Kidney epithelial cell (primary cell): ENCODE data around the gene CFAP92. TPM values are rescaled to one million over a fixed set of nuclear protein-coding genes. Genes with fewer than 3 reads are reported as not detected.

Source experiments
- DNase-seq: peaks from one replicate; pipeline ENCODE4 v3.0.0-alpha.2; 2010; ENCODE audit warnings: low read depth
- H3K27me3 ChIP-seq: 2 replicates; pipeline ENCODE4 v1.6.0; 2011; ENCODE audit warnings: low read length; ENCODE audit not compliant: control insufficient read depth, insufficient read depth
- H3K36me3 ChIP-seq: 2 replicates; pipeline ENCODE4 v1.5.1; 2011; ENCODE audit warnings: low read length; ENCODE audit not compliant: control insufficient read depth, insufficient read depth
- H3K4me3 ChIP-seq: 2 replicates; pipeline ENCODE4 v1.5.1; 2011; ENCODE audit warnings: low read depth, mild to moderate bottlenecking, control low read depth, low read length
- total RNA-seq: library from RNA; depleted of rRNA; stranded (reverse); fragments of >200 nt; gene quantifications from 2 replicates; pipeline ENCODE4 v1.2.3, GENCODE V29; 2015
- TF ChIP-seq, protein P1 (sequence below): IDR thresholded peaks from 2 replicates; pipeline ENCODE4 v1.5.1; 2011; ENCODE audit warnings: mild to moderate bottlenecking, moderate library complexity, low read length, control low read depth, inconsistent platforms; ENCODE audit not compliant: insufficient read depth, poor library complexity, severe bottlenecking

Gene CFAP92
- total RNA-seq, 1 donor from 2014 or later = 0.50 TPM

DNA sequence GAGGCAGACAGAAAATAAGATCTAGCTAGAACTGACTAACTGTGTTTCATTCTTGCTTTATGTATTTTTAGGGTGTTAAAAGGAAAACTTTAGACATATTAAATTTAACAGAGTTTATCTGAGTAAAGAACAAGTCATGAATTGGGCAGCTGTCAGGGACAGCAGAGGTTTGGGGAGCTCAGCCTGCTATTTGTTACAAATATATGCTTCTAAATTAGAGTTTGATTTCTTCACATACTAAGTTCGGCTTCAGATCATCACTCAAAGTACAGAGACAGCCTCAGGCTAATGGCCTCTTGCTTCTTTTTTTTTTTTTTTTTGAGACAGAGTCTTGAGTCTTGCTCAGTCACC, 29.1 kb upstream of the CFAP92 start:
- TF ChIP-seq, protein P1, sequence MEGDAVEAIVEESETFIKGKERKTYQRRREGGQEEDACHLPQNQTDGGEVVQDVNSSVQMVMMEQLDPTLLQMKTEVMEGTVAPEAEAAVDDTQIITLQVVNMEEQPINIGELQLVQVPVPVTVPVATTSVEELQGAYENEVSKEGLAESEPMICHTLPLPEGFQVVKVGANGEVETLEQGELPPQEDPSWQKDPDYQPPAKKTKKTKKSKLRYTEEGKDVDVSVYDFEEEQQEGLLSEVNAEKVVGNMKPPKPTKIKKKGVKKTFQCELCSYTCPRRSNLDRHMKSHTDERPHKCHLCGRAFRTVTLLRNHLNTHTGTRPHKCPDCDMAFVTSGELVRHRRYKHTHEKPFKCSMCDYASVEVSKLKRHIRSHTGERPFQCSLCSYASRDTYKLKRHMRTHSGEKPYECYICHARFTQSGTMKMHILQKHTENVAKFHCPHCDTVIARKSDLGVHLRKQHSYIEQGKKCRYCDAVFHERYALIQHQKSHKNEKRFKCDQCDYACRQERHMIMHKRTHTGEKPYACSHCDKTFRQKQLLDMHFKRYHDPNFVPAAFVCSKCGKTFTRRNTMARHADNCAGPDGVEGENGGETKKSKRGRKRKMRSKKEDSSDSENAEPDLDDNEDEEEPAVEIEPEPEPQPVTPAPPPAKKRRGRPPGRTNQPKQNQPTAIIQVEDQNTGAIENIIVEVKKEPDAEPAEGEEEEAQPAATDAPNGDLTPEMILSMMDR = no peak
- no peak for DNase-seq
- H3K27me3 ChIP-seq = peaks cover 19% of the 10 kb centered on the region
- H3K4me3 ChIP-seq = no peak overlapping the region
- no peaks in the 10 kb centered on the region for H3K36me3 ChIP-seq

DNA sequence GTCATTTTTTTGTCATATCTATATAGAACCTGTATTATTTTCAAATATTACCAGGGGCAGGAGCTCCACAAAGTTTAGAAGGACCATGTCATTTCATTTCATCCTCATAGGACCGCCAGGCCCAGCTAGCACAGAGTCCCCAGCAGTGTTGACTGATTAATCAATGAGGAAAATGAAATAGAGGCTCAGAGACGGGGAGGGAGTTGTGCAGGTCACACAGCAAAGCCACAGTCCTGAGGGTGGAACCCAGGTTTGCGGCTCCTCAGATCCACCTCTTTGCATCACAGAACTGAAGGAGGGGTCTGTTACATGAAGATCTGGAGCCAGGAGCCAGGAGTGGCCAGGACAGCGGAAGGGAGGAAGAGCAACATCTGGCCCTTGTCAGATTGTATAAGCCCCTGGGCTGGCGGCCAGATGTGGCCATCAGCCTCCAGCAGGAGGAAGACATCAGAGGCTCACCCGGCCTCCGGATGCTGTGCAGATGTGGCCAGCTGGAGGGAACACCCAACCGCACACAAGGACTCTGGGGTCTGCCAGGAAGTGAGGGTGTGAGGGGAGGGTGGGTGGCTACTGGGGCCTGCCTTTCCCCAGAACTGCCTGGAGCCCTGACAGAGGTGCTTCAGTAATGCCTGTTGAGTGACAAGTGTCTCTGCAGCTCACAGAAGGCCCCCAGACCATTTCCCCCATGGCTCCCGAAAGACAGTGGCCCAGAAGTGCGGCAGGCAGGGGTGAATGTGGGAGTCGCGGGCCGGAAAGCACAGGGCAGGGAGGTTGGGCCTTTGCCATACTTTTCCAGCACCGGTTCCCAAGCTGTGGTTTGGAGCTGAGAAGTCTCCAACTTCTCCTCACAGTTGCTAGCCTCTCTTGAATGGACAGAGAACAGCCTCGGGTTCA, 28.5 kb upstream of the CFAP92 start:
- no peaks in the 10 kb centered on the region for H3K36me3 ChIP-seq
- TF ChIP-seq, protein P1 = no peak
- no peak for DNase-seq
- H3K4me3 ChIP-seq = no peak overlapping the region
- peaks cover 19% of the 10 kb centered on the region for H3K27me3 ChIP-seq

DNA sequence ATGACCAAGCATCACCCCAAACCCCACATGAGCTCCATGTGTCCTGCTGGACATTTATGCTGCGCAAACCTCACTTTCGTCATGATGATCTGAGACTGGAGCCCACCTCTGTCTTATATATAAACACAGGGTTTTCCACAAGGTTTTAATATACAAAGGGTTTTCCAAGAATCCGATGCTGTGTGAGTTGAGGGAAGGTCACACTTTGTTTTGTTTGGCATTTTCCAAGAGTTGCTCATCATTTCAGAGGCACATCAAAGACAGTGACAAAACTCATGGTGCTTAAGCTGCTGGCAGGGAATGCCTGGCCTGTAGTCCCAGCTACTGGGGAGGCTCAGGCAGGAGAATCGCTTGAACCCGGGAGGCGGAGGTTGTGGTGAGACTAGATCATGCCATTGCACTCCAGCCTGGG, 27.3 kb upstream of the CFAP92 start:
- TF ChIP-seq, protein P1 = no peak
- peaks cover 19% of the 10 kb centered on the region for H3K27me3 ChIP-seq
- DNase-seq = no peak
- no peak overlapping the region for H3K4me3 ChIP-seq
- no peaks in the 10 kb centered on the region for H3K36me3 ChIP-seq

DNA sequence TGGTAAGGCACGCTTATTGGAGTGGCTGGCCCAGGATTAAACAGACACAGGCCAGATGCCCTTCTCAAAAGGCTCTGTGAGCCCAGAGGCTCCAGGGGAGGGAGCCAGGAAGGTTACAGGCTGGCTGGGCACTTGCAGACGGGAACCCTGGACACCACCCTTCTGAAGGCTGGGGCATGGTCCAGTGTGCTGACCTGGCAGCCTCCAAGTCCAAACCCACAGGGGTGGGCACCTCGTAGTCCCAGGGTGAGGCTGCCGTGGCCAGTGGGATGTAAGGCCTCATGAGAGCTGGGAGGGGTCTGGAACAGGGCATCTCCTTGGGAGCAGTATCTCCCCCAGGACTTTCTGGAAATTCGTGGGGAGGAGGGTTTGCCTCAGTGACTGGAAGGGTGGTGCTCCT, 26.8 kb upstream of the CFAP92 start:
- Histone ChIP-seq H3K27me3 (peaks cover 19% of the 10 kb centered on the region), H3K4me3 (no peak overlapping the region), H3K36me3 (no peaks in the 10 kb centered on the region)
- TF ChIP-seq, protein P1 = no peak
- DNase-seq = no peak

DNA sequence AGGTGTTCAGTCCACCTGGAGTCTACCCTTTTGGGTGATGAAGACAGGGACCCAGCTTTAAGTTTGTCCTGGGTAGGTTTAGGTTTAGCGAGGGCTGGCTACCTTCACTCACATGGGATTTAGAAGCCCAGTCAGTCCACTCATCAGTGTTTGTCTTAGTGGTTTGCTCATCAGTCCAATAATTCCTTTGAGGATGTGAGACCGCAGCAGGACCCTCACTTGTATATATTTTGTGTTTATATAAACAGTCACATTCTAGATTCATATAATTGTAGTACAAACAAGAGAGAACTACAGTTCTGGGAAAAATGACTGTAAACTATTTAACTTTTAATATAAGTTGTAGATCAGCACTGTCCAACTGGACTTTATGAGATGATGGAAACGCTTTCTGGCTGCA, 25.4 kb upstream of the CFAP92 start:
- Histone ChIP-seq H3K27me3 (peaks cover 10% of the 10 kb centered on the region), H3K4me3 (no peak overlapping the region), H3K36me3 (no peaks in the 10 kb centered on the region)
- no peak for DNase-seq
- TF ChIP-seq, protein P1 = no peak

DNA sequence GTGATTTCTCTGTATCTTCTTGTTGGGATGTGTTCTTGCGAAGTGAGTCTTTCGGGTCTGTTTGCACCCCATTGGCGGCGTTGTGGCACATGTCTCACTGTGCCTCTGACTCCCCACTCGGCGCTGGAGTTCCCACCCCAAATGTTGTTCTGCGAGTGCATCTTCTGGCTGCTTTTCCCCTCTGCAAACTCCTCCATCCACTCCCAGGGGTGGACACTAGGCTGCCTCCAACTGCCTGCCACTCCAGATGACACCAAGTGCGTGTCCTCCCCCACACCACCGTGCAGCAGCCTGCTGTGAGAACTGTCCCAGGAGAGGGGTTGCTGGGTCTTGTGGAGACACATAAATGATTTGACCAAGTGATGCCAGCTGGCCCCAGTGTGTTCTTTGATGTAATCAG, 24.9 kb upstream of the CFAP92 start:
- DNase-seq = no peak
- Histone ChIP-seq H3K27me3 (peaks cover 10% of the 10 kb centered on the region), H3K4me3 (no peak overlapping the region), H3K36me3 (no peaks in the 10 kb centered on the region)
- TF ChIP-seq, protein P1 = no peak
